GM12878 (cell line): ENCODE data around the gene EPB41L1. TPM values are rescaled to one million over a fixed set of nuclear protein-coding genes. Genes with fewer than 3 reads are reported as not detected.

Source experiments
- ATAC-seq: fragments of 200-7000 bp; cut with Tn5 transposase; 3 replicates; pipeline ENCODE4 v1.9.1; 2020; ENCODE audit warnings: mild to moderate bottlenecking, moderate library complexity
- BruUV-seq: library from RNA; stranded (reverse); fragments of 400-500 nt; replicated peaks from 2 replicates; lab custom pipeline; 2021; lab: Mats Ljungman, UMichigan
- CTCF ChIA-PET: fragments of 300-600 bp; sonication (Branson Sonifier 250); formaldehyde crosslinking; extraction: SDS; loops from one replicate; lab custom pipeline; 2021; ENCODE audit warnings: inconsistent platforms; lab: Yijun Ruan, JAX
- POLR2A ChIA-PET: fragments of 350-600 bp; formaldehyde crosslinking; extraction: SDS; loops from one replicate; lab custom pipeline; 2021; ENCODE audit warnings: inconsistent platforms; lab: Charles Lee
- RAD21 ChIA-PET: fragments of 300-600 bp; sonication (Branson Sonifier 250); formaldehyde crosslinking; loops from one replicate; lab custom pipeline; 2023; ENCODE audit warnings: antibody characterized with exemption; ENCODE audit not compliant: unreplicated experiment; lab: Charles Lee
- SMC1A ChIA-PET: fragments of 300-600 bp; sonication (Branson Sonifier 250); formaldehyde crosslinking; loops from one replicate; lab custom pipeline; 2023; ENCODE audit not compliant: unreplicated experiment, uncharacterized antibody; lab: Charles Lee
- DNase-seq: peaks from one replicate; pipeline ENCODE4 v3.0.0-alpha.2; 2011; ENCODE audit warnings: low read depth, low spot score
- FAIRE-seq: peaks from 3 replicates; lab custom pipeline; 2011; peaks lifted over from hg19 to GRCh38; lab: Jason Lieb, UNC
- H2AFZ ChIP-seq: 2 replicates; pipeline ENCODE4 v1.6.0; 2011; ENCODE audit warnings: low read depth, low read length, control low read depth; ENCODE audit not compliant: control insufficient read depth
- H3K27ac ChIP-seq: 2 replicates; pipeline ENCODE4 v1.5.1; 2011; ENCODE audit warnings: control low read depth; ENCODE audit not compliant: control insufficient read depth, insufficient read depth
- H3K27me3 ChIP-seq, 2 experiments: replicated peaks in 1 of 2; 2 replicates each; pipeline versions ENCODE4 v1.6.0 to v1.6.1; 2011; ENCODE audit warnings: low read length in 1 of 2; ENCODE audit not compliant: control insufficient read depth in 2 of 2, insufficient read depth in 2 of 2
- H3K36me3 ChIP-seq, 2 experiments: 2 replicates each; pipeline ENCODE4 v1.5.1; 2011; ENCODE audit warnings: low read length in 1 of 2; ENCODE audit not compliant: control insufficient read depth in 2 of 2, insufficient read depth in 2 of 2
- H3K4me1 ChIP-seq: 2 replicates; pipeline ENCODE4 v1.6.1; 2011; ENCODE audit warnings: mild to moderate bottlenecking, low read length, moderate library complexity, mixed read lengths; ENCODE audit not compliant: control insufficient read depth, insufficient read depth
- H3K4me2 ChIP-seq: 2 replicates; pipeline ENCODE4 v1.6.0; 2011; ENCODE audit warnings: control low read depth; ENCODE audit not compliant: control insufficient read depth, insufficient read depth
- H3K4me3 ChIP-seq: fragments of 200-600 bp; sonication (generic); 2 replicates; pipeline ENCODE4 v1.5.1; 2016
- H3K79me2 ChIP-seq: 2 replicates; pipeline ENCODE4 v1.6.0; 2011; ENCODE audit warnings: low read length; ENCODE audit not compliant: control insufficient read depth, insufficient read depth
- H3K9ac ChIP-seq: 2 replicates; pipeline ENCODE4 v1.8.0; 2011; ENCODE audit warnings: low read length, control low read depth, mixed read lengths; ENCODE audit not compliant: control insufficient read depth, insufficient read depth
- H3K9me3 ChIP-seq: replicated peaks from 3 replicates; pipeline ENCODE4 v1.5.1; 2011; ENCODE audit warnings: mild to moderate bottlenecking, low read length; ENCODE audit not compliant: control insufficient read depth, insufficient read depth
- H4K20me1 ChIP-seq: 2 replicates; pipeline ENCODE4 v1.6.0; 2011; ENCODE audit not compliant: control insufficient read depth, insufficient read depth
- BHLHE40 ChIP-seq, 2 experiments: fragments of 450-650 bp in 1 of 2; IDR thresholded peaks; 2 replicates each; pipeline ENCODE4 v1.6.1; 2011 to 2017; ENCODE audit warnings: low read depth in 2 of 2, borderline replicate concordance in 1 of 2, improper control_type of control experiment in 1 of 2, low read length in 1 of 2, mild to moderate bottlenecking in 1 of 2
- CBX5 ChIP-seq: sonication (generic); IDR thresholded peaks from 2 replicates; pipeline ENCODE4 v1.6.1; 2016; ENCODE audit warnings: low read depth, moderate library complexity, mild to moderate bottlenecking, inconsistent platforms
- JUND ChIP-seq: IDR thresholded peaks from 2 replicates; pipeline ENCODE4 v1.6.1; 2012; ENCODE audit warnings: low read depth, mild to moderate bottlenecking, low read length, improper control_type of control experiment, moderate library complexity
- LARP7 ChIP-seq: fragments of 450-650 bp; IDR thresholded peaks from 2 replicates; pipeline ENCODE4 v1.6.1; 2017; ENCODE audit warnings: mild to moderate bottlenecking
- MAX ChIP-seq: IDR thresholded peaks from 2 replicates; pipeline ENCODE4 v1.6.1; 2012; ENCODE audit warnings: low read depth, low read length, improper control_type of control experiment
- PML ChIP-seq: IDR thresholded peaks from 2 replicates; pipeline ENCODE4 v1.6.1; 2012; ENCODE audit warnings: low read length, inconsistent platforms
- SREBF1 ChIP-seq: IDR thresholded peaks from 2 replicates; pipeline ENCODE4 v1.6.1; 2012; ENCODE audit warnings: mild to moderate bottlenecking, low read length
- TARDBP ChIP-seq: IDR thresholded peaks from 2 replicates; pipeline ENCODE4 v1.6.1; 2016; ENCODE audit warnings: borderline replicate concordance
- WGBS: methylation state at CpG from one replicate; pipeline ENCODE4 v1.1.6; 2016; ENCODE audit warnings: low lambda C conversion rate; ENCODE audit not compliant: insufficient replicate concordance, insufficient coverage; ENCODE audit errors: missing lambda C conversion rate; 5-methylcytosine and 5-hydroxymethylcytosine counted together
- in situ Hi-C: fragments of 300-500 bp; cut with MboI; formaldehyde crosslinking; loops from 9 replicates; pipeline ENCODE4 v1.14.3; 2018; ENCODE audit warnings: mixed read lengths
- intact Hi-C: fragments of 100-400 bp; cut with micrococcal nuclease; formaldehyde crosslinking; loops from one replicate; pipeline ENCODE4 v1.14.2; 2022; ENCODE audit not compliant: unreplicated experiment
- polyA plus RNA-seq, 11 experiments: library from polyadenylated mRNA; depleted of rRNA in 4 of 11; unstranded in 6 of 11; stranded (reverse) in 5 of 11; fragments of >200 nt; fragmentation: Nextera tagmentation in 4 of 11; fragmentation: Illumina TruSeq in 1 of 11; extraction: Ambion mirVana in 4 of 11; extraction: Trizol in 1 of 11; gene quantifications; 1 replicate in 1 of 11; 2 replicates in 10 of 11; pipeline versions ENCODE4 v1.2.1 to v1.2.3, GENCODE V29; 2011 to 2016; ENCODE audit warnings: inconsistent platforms in 2 of 11, missing spikeins in 2 of 11, low read depth in 1 of 11
- total RNA-seq, 4 experiments: library from RNA; depleted of rRNA in 3 of 4; stranded (reverse); fragments of >200 nt in 3 of 4; fragmentation: Illumina TruSeq in 1 of 4; extraction: Trizol in 1 of 4; gene quantifications; 2 replicates each; pipeline versions ENCODE4 v1.2.1 to v1.2.3, GENCODE V29; 2013 to 2021
- TF ChIP-seq, protein P1 (sequence below): fragments of 450-650 bp; IDR thresholded peaks from 2 replicates; pipeline ENCODE4 v1.6.1; 2016; ENCODE audit warnings: mild to moderate bottlenecking, moderate library complexity, borderline replicate concordance
- TF ChIP-seq, protein P2 (sequence below): fragments of 450-650 bp; IDR thresholded peaks from 2 replicates; pipeline ENCODE4 v1.6.1; 2017; ENCODE audit warnings: mild to moderate bottlenecking, moderate library complexity

The EPB41L1 gene
- total and polyA plus RNA-seq, 10 of the 15 experiments (the other 5 are each of a cell fraction or from before 2014, with no cell fraction given), result 0.08 to 3.2 (median 0.31) TPM

DNA sequence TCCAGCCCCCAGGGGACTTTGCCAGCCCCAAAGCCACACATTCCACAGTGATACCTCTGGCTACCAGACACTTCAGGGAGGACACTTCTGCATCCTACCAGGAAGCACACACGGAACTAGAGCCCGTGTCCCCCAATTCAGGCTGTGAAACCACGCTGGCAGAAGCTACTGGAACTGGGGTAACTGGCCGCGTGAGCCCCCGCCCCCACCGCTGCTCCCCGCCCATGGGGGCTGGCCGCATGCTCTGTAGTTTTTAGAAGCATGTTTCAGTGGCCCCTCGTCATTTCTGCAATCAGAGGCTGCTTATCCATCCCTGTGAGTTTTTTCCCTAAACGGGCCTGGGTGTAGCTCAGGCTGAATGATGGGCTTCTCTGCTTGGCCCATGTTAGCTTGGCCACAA, 53.1 kb downstream of the EPB41L1 start:
- in situ Hi-C loops, result no loop called here
- Histone ChIP-seq H3K4me1 (no peaks in the 10 kb centered on the region), H3K4me3 (no peak overlapping the region), H3K79me2 (no peaks in the 10 kb centered on the region), H3K9me3 (no peaks in the 10 kb centered on the region), H4K20me1 (no peaks in the 10 kb centered on the region), H3K9ac (no peak overlapping the region), H3K27me3 (peaks cover 0 to 3% of the 10 kb centered on the region in 2 experiments; a peak in 1 of 4 replicates), H2AFZ (no peak overlapping the region), H3K27ac (no peak overlapping the region), H3K36me3 (no peaks in the 10 kb centered on the region), H3K4me2 (no peak overlapping the region)
- ChIA-PET CTCF (interaction anchor here (0.9 kb wide), 1 partner anchor 8 kb away, joined by 3 read pairs; no protein-coding TSS in a partner anchor), SMC1A (interaction anchor here (0.7 kb wide), 1 partner anchor 130 kb away, joined by 3 read pairs; no protein-coding TSS in a partner anchor), RAD21 (no interaction called here), POLR2A (interaction anchor here (0.6 kb wide), 1 partner anchor 63 kb away, joined by 5 read pairs; no protein-coding TSS in a partner anchor)
- intact Hi-C loops, result no loop called here
- 21% methylated on average over 11 of the region's 11 CpGs for WGBS
- FAIRE-seq, result no peak
- no peak for ATAC-seq
- no peak for DNase-seq
- no TSS peak for BruUV-seq
- TF ChIP-seq BHLHE40 (IDR thresholded peaks at IDR 0.05; ENCODE audit: borderline replicate concordance in 1 of 2, low read depth in 2 of 2, low read length in 1 of 2) (no peak), LARP7 (no peak), MAX (no peak), CBX5 (no peak), JUND (no peak), PML (no peak), TARDBP (no peak), SREBF1 (no peak)
- TF ChIP-seq, protein P1, sequence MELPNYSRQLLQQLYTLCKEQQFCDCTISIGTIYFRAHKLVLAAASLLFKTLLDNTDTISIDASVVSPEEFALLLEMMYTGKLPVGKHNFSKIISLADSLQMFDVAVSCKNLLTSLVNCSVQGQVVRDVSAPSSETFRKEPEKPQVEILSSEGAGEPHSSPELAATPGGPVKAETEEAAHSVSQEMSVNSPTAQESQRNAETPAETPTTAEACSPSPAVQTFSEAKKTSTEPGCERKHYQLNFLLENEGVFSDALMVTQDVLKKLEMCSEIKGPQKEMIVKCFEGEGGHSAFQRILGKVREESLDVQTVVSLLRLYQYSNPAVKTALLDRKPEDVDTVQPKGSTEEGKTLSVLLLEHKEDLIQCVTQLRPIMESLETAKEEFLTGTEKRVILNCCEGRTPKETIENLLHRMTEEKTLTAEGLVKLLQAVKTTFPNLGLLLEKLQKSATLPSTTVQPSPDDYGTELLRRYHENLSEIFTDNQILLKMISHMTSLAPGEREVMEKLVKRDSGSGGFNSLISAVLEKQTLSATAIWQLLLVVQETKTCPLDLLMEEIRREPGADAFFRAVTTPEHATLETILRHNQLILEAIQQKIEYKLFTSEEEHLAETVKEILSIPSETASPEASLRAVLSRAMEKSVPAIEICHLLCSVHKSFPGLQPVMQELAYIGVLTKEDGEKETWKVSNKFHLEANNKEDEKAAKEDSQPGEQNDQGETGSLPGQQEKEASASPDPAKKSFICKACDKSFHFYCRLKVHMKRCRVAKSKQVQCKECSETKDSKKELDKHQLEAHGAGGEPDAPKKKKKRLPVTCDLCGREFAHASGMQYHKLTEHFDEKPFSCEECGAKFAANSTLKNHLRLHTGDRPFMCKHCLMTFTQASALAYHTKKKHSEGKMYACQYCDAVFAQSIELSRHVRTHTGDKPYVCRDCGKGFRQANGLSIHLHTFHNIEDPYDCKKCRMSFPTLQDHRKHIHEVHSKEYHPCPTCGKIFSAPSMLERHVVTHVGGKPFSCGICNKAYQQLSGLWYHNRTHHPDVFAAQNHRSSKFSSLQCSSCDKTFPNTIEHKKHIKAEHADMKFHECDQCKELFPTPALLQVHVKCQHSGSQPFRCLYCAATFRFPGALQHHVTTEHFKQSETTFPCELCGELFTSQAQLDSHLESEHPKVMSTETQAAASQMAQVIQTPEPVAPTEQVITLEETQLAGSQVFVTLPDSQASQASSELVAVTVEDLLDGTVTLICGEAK, result no peak
- TF ChIP-seq, protein P2, sequence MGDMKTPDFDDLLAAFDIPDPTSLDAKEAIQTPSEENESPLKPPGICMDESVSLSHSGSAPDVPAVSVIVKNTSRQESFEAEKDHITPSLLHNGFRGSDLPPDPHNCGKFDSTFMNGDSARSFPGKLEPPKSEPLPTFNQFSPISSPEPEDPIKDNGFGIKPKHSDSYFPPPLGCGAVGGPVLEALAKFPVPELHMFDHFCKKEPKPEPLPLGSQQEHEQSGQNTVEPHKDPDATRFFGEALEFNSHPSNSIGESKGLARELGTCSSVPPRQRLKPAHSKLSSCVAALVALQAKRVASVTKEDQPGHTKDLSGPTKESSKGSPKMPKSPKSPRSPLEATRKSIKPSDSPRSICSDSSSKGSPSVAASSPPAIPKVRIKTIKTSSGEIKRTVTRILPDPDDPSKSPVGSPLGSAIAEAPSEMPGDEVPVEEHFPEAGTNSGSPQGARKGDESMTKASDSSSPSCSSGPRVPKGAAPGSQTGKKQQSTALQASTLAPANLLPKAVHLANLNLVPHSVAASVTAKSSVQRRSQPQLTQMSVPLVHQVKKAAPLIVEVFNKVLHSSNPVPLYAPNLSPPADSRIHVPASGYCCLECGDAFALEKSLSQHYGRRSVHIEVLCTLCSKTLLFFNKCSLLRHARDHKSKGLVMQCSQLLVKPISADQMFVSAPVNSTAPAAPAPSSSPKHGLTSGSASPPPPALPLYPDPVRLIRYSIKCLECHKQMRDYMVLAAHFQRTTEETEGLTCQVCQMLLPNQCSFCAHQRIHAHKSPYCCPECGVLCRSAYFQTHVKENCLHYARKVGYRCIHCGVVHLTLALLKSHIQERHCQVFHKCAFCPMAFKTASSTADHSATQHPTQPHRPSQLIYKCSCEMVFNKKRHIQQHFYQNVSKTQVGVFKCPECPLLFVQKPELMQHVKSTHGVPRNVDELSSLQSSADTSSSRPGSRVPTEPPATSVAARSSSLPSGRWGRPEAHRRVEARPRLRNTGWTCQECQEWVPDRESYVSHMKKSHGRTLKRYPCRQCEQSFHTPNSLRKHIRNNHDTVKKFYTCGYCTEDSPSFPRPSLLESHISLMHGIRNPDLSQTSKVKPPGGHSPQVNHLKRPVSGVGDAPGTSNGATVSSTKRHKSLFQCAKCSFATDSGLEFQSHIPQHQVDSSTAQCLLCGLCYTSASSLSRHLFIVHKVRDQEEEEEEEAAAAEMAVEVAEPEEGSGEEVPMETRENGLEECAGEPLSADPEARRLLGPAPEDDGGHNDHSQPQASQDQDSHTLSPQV, result no peak
